DLD1 (cell line): Measurements from ENCODE around the gene ANKFN1.

Source experiments
- in situ Hi-C: cut with HindIII; loops from 2 replicates; pipeline ENCODE4 v1.10.0; 2017; ENCODE audit warnings: low sequenced_read_pairs

ANKFN1 gene, protein sequence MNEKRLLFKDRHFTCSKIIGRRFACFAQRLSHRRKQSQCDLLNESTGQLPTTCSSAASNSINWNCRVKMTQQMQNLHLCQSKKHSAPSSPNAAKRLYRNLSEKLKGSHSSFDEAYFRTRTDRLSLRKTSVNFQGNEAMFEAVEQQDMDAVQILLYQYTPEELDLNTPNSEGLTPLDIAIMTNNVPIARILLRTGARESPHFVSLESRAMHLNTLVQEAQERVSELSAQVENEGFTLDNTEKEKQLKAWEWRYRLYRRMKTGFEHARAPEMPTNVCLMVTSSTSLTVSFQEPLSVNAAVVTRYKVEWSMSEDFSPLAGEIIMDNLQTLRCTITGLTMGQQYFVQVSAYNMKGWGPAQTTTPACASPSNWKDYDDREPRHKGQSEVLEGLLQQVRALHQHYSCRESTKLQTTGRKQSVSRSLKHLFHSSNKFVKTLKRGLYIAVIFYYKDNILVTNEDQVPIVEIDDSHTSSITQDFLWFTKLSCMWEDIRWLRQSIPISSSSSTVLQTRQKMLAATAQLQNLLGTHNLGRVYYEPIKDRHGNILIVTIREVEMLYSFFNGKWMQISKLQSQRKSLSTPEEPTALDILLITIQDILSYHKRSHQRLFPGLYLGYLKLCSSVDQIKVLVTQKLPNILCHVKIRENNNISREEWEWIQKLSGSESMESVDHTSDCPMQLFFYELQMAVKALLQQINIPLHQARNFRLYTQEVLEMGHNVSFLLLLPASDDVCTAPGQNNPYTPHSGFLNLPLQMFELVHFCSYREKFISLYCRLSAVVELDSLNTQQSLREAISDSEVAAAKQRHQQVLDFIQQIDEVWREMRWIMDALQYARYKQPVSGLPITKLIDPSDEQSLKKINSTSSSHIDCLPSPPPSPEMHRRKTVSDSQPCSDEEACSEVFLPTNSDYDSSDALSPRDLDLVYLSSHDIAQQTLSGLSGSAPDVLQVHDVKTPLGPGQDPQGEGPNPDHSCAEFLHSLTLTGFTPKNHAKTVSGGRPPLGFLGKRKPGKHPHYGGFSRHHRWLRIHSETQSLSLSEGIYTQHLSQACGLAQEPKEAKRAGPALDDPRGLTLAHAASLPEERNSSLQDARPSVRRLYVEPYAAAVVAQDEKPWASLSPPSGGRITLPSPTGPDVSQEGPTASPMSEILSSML

DNA sequence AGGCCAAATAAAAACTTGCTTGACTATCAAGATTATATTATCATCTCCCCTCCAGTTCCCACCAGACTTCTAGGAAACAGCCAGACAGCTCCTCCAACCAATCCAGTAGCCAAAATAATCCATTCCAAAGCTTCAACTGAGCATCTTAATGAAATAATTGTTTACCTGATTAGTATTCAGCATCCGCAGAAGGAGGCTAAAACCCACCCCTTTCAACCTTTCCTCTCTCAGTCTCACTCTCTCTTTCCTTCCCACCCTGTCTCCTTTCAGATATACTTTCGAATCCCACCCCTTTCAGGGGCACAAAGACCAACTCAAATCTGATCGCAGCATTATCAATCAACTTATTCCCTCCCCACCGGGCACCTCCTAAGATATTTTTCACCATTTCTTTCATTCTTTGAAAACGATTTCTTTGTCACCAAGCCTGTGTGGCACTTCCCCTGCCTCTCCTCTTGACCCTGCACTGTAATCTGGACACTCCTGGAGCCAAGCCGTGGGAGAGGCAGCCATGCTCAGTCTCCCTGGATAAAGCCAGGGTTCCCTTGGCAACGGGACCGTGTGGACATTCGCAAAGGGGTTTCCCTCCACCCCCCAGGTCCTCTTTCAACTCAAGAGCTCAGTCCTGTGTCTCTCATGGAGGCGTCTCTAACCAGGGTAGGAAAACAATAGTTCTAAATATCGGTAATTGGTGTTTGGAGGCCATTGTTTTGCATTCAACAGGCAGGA lies at the start of gene ANKFN1:
ANKFN1 (plus strand) TSS at position 602 of the 729 bp plus-strand sequence. CDS start 59,193 bp downstream, outside the sequence.
- in situ Hi-C loops, result no loop called here

DNA sequence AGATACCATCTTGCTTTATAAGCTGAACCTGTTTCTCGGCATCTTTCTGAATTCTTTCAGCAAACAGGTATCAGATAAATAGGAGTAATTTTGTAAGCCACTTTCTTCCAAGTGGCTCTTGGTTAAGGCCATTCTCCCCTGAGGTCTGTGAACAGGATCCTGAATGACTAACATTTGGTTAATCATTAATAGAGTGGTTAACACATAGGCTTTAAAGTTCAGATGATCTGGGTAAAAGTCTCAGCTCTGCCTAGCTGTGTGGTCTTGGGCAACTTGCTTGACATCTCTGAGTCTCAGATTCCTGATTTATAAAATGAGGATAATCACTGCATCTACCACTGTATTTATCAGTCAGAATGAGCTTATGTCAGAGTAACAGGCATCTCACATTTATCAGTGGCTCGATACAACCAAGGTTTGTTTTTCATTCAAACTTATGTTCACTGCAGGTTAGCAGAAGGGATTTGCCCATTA lies 44.4 kb upstream of the ANKFN1 start:
- in situ Hi-C loops, result no loop called here

DNA sequence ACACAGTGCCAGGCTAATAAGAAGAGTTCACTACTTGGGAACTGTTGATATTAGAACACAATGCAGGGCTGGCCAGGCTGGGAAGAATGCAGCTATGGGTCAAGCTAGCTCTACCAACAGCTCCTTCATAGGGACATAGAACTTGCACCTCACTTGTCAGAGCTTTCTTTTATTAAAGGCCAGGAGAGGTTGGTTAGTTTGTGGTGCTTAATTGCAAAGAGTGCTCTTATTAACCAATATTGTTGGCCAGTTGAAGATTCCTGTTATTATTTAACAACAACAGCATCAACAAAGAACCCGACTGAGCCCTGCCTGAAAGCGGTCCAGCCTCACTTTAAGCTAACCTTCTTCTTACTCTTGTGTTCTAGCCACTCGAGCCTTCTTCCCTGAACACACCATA lies 43.4 kb upstream of the ANKFN1 start:
- in situ Hi-C loops, result no loop called here

DNA sequence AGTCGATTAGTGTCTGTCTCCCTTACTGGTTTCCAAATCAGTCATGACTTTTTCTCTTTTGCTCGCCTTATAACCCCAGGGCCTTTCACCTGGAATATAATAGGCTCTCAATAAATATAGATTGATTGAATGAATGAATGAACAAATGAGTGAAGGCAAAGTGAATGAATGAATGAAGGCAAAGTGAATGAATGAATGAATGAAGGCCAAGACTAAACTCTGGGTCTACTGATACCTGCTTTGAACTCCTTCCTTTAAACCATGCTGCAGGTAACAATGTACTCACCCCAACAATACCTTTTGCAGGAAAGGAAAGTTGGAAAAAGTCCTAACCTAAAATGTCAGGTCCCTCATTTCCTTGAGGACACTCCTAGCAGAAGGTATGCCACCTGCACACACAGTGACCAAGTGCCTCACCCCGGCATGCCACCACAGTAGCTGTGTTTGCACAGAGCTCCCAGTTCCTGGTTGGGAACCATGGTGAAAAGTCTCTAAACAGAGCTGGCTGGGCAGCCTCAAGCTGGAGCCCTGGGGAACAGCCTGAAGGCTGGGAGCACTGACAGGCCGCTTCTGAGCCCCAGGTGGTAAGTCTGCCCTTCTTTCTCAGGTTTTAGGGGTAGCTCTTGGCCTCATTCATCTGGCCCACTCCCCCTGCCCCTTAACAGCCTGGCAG lies 42.7 kb upstream of the ANKFN1 start:
- in situ Hi-C loops, result no loop called here

DNA sequence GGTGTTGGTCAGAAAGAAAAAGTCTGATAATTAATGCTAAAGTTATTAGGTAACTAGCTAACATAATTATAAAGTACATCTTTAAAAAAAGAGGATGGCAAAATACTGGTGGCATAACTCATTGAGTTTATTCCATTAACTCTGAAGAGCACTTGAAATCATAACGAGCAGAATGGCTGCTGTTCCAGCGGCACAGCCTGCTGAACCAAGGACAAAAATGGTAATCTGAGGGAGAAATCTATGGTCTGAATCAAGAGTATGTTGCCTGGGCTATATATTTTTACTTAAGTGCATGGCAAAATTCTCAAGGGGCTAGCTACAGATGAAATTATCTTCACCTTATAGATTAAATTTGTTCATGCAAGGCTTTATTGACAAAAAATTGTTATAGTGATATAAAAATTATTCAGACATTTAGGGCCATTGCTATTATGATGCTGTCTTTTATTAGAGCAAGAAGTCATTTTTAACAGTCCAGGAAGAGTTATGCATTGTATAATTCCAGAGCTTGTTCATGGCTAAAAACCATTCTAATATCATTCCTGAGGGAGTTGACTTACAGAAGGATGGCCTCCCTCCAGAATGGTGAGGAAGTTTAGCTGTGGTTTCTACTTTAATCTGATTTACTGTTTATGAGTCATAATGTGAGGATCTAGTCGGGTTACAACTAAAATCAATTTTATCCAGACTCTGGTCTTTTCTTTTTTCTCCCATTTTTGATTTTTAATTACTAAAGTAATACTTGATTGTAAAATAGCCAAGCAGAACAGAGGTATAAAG lies 41.4 kb upstream of the ANKFN1 start:
- in situ Hi-C loops, result no loop called here

DNA sequence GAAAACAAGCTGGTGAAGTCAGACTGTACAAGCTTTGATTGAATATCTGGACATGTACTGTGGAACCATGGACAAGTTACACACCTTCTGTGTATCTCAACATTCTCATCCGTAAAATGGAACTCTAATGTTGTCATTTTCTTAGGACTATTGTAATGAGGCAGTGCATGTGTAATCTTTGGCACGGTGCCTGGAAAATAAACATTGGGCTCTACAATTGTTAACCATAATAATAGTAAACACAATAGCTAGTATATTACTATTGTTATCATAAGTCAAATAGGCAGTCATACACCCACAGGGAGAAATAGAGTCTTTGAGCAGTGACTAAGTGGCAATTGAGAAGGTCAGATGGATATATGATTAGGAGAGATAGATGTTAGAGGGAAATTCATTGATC lies 39.8 kb upstream of the ANKFN1 start:
- in situ Hi-C loops, result no loop called here

DNA sequence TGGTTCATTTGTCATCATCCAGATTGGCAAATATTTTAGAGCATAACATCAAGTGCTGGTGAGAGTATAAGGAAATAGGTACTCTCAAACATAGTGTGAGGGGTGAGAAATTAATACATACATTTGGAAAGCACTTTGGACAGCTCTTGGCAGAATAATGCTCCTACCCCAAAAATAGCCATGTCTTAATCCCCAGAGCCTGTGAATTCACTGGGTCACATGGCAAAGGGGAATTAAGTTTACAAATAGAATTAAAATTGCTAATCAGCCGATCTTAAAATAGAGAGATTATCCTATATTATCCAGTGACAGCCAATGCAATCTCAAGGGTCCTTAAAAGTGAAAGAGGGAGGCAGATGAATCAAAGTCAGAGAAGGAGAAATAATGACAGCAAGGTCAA lies 38.8 kb upstream of the ANKFN1 start:
- in situ Hi-C loops, result no loop called here

DNA sequence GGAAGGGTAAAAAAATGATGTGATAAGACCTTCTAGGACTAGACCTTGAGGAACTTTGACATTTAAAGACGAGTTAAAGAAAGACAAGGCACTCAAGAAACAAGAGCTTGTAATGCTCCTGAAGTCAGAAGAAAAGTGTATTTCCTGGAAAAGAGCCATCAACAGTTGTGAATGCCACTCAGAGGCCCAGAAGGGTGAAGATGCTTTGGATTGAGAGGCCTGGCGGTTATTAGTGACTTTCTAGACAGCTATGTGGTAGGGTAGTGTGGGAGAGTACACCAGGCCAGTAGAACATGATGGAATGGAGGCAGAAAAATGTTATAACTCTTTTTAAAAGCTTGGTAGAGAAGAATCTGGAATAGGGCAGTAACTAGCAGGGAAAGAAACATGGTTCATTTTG lies 34.1 kb upstream of the ANKFN1 start:
- in situ Hi-C loops, result no loop called here

DNA sequence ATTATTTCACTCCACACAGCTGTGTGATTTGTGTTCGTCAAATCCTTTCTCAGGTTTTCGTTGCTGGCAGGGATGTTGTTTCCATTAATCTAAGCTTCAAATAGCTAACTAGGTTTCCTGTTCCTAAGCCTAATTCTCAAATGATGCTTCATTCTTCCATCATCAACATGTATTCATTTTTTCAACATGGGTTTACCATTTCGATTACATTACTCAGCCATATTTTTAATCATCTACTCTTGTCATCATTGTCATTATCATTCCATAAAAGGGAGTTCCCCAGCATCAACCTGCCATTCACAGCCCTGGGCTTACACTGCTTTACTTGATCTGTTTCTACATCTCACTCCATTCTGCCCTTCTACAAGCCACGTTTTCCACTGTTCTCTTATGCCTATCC lies 33.3 kb upstream of the ANKFN1 start:
- in situ Hi-C loops, result no loop called here

DNA sequence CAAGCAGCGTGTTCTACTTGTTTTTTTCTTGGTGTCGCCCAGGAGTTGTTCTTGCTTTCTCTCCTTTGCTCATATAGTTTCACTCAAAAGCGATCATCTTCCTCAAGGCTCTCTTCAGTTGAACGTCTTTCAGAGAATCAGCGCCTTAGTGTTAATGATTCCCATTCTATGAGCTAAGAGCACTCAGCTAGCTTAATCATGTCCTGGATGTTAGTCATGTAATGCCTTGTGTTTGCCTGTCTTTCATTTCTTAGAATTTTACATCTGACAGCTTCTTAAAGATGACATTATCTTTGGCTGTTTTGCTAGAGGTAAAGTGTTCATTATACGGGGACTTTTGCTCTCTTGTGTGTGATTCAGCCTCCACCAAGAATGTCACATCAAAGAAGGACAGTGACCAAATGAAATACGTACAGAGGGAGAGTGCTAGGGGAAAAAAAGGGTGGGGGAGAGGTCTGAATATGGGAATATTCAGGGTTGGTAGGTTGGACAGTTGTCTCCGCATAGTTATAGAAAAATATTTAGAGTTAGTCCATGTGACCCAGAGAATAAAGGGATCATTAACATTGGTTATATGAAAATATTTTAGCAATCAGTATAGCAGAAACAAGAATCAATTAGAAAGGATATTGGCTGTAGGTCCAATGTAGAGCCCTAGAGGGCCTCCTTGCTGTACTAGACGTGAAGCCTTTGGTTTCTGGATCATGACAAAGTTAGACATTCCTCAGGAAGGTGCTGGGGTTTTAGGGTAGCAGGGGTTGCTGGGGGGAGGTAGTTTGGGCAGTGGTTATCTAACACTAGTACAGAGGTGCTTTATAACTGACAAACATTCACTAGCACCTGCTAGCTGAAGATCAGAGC lies 31.9 kb upstream of the ANKFN1 start:
- in situ Hi-C loops, result no loop called here

DNA sequence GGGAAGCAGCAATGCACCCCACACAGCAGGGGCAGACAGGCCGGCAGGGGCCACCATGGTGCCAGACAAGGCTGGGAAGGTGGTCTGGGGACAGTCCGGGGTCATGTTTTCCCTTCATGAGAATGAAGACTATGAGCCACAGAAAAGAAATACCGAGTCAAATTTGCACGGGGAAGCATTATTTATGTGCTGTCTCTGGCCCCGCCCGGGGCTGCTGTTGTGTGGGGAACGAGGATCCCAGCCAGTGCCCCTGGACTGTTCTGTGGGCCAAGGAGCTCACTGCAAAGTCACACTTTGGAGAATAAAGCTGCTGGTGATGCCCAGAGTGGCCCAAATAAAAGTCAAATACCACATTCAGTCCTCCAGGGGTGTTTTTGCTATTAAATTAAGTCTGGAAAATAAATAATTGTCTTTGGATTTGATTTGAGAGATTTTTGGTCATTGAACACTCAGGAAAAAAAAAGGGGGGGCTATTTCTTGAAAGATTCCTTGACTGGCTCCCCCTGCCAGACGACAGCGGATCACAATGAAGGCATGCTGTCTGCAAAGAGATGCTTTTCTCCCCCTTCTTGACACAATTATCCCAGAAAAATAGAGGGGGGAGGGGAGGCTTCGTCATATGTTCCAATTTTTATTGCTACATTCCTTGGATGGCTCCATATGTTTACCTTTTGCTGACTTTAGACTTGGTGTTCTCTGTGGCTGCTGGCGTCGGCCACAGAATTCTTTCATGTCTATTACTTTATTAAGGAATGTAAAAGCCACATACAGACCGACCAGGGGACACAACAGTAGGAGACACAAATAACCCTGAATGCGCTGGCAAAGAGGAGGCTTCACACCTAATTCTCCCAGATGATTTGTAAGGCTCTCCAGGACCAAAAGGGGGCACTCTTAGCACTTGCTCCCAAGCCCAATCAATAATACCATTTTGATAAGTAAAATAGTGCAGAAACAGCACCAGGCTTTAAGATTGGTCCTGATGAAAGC lies 27.1 kb upstream of the ANKFN1 start:
- in situ Hi-C loops, result no loop called here

DNA sequence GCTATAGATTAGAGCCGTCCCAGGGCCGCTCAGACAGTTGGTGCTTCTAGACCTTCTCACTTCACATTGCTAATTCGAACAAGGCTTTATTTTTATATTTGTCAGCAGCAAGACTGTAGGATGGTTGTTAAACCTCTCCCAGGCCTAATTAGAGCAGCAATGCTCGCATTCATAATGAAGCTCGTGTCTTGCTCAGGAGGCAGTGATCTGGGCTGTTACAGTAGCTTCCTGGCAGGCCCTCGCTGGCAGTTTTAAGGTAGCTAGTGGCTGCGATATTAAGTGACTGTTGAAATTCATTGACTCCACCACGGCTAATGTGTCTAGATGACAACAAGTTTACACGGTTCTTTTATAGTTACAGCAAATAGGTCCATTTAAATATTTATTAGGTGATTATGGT lies 23.2 kb upstream of the ANKFN1 start:
- in situ Hi-C loops, result no loop called here

DNA sequence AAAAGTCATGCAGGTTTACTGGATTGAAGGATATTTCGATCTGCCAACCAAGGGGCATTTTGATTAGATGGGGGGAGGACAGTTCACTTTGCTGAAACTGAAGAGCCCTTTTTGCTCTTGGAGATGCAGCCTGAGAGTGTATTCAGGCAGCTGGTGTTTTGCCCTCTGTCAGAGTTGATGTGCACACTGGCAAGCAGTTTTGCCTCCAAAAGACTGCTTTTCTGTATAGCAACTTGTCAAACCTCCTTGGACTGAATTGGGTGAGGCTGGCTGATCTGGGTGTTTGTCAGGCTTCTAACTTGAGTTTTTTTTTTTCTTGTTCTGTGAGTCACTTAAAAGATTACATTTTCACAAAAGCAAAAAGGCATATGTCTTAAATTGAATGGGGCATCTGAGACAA lies 22.6 kb upstream of the ANKFN1 start:
- in situ Hi-C loops, result no loop called here

DNA sequence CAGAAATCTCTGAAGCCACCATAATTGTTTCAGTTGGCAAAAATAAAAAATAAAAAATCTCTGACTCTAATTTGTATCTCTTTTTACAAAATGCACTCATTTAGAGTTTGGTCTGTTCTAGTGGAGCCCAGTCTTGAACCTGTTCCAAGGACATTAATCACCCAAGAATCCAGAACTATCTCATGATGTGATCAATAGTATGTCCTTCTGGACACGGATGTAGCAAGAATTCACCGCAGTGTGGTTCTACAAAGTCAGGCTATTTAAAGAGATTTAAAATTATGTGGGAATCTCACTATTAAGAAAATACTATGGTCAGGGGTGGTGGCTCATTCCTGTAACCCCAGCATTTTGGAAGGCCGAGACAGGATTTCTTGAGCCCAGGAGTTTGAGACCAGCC lies 21.8 kb upstream of the ANKFN1 start:
- in situ Hi-C loops, result no loop called here

DNA sequence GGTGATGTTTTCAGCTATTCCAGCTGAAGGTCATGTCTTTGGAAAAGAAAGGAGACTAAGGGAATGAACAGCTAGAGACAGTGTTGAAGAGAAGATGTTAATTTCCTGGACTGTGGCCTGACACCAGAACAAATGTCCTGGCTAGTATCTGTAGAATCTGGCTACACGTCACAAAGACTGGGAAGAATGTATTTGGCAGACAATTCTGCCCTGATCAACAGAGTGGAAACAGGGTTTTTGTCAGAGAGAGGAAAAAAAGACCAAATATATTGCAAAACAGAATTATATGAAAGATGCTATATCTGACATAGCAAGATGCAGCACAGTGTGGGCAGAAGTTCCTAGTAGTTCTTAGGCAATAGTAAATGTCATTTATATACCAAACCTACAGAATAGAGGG lies 17.0 kb upstream of the ANKFN1 start:
- in situ Hi-C loops, result no loop called here

DNA sequence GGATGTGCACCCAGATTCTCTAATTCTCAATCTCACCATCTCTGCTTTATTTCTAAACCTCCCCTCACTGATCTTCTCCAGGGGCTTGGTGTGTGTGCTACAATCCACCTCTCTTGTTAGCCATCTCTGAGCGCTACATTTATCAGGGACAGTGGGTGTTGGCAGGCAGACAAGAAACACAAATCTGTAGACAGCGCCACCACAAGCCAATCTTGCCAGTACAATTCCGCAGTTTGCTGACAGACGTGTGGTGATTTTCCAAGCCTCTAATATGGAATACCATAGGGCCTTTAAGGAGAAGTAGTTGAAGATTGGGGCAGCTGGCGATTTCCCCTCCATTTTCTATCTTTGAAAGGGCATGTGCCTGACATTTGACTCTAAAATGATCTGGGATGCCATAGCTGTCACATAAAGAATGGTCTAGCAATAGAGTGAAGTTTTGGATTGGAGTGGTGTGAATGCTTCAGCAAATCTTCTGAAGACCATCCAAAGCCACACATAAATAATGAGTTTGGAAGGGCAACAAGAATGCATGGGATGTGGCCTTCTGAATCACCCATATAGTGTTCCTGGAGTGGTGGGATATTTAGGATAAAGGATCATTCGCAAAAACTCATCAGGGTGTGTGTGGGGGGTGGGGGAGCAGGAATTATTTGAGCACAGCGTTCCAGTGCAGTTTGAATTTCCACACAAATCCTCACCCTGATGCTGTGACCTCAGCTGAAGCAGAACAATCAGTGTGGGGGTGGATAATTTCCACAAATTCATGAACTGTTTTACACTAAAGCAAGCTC lies 12.0 kb upstream of the ANKFN1 start:
- in situ Hi-C loops, result no loop called here
